CD4-positive, alpha-beta T cell (primary cell): Measurements from ENCODE around the gene PDIA3. TPM values are rescaled to one million over a fixed set of nuclear protein-coding genes. Genes with fewer than 3 reads are reported as not detected.

Source experiments
- ATAC-seq: fragments of 200-7000 bp; cut with Tn5 transposase; one replicate; pipeline ENCODE4 v1.10.0; 2022; ENCODE audit warnings: mild to moderate bottlenecking; ENCODE audit not compliant: poor library complexity
- CTCF ChIA-PET: fragments of 350-600 bp; sonication (Branson Sonifier 250); formaldehyde crosslinking; loops from one replicate; lab custom pipeline; 2021; ENCODE audit warnings: antibody characterized with exemption, inconsistent platforms; lab: Charles Lee
- POLR2A ChIA-PET: fragments of 350-600 bp; sonication (Branson Sonifier 250); formaldehyde crosslinking; loops from one replicate; lab custom pipeline; 2021; ENCODE audit warnings: antibody characterized with exemption, inconsistent platforms; lab: Charles Lee
- DNase-seq, 14 experiments: peaks; one replicate each; pipeline ENCODE4 v3.0.0-alpha.2; 2013 to 2020; ENCODE audit warnings: mixed read lengths in 2 of 14
- H3K27ac ChIP-seq, 2 donors: one replicate each; pipeline versions ENCODE4 v1.5.1 to v1.7.0; 2013; ENCODE audit warnings: low read length in 2 of 2, low read depth in 1 of 2, mild to moderate bottlenecking in 1 of 2
- H3K27me3 ChIP-seq, 2 experiments: 1 replicate in 1 of 2; 2 replicates in 1 of 2; pipeline versions ENCODE4 v1.6.1 to v1.7.0; 2013; ENCODE audit warnings: low read length in 2 of 2, control low read depth in 1 of 2, mild to moderate bottlenecking in 1 of 2, moderate library complexity in 1 of 2; ENCODE audit not compliant: insufficient read depth in 2 of 2, control insufficient read depth in 1 of 2
- H3K36me3 ChIP-seq: one replicate; pipeline ENCODE4 v1.6.1; 2013; ENCODE audit warnings: low read length, control low read depth; ENCODE audit not compliant: insufficient read depth
- H3K4me1 ChIP-seq: one replicate; pipeline ENCODE4 v1.6.1; 2013; ENCODE audit warnings: low read length, control low read depth; ENCODE audit not compliant: insufficient read depth
- H3K4me3 ChIP-seq: one replicate; pipeline ENCODE4 v1.5.1; 2013; ENCODE audit warnings: mild to moderate bottlenecking, low read length, moderate library complexity
- H3K9me3 ChIP-seq, 2 experiments: 1 replicate in 1 of 2; 2 replicates in 1 of 2; pipeline versions ENCODE4 v1.6.1 to v1.7.0; 2013; ENCODE audit warnings: low read length in 2 of 2, mild to moderate bottlenecking in 2 of 2, control low read depth in 1 of 2, moderate library complexity in 1 of 2; ENCODE audit not compliant: control insufficient read depth in 1 of 2, insufficient read depth in 1 of 2
- H3K27ac Mint-ChIP-seq: one replicate; pipeline ENCODE4 v1.8.0; 2020; ENCODE audit warnings: mixed read lengths
- H3K27me3 Mint-ChIP-seq: one replicate; pipeline ENCODE4 v1.8.0; 2021; ENCODE audit warnings: mixed read lengths
- H3K36me3 Mint-ChIP-seq: one replicate; pipeline ENCODE4 v1.8.0; 2021; ENCODE audit warnings: low read depth, mixed read lengths
- H3K4me1 Mint-ChIP-seq: one replicate; pipeline ENCODE4 v1.8.0; 2021; ENCODE audit warnings: low read depth, mixed read lengths
- H3K4me3 Mint-ChIP-seq: one replicate; pipeline ENCODE4 v1.8.0; 2020; ENCODE audit warnings: mild to moderate bottlenecking, mixed read lengths
- H3K9me3 Mint-ChIP-seq: one replicate; pipeline ENCODE4 v1.8.0; 2020; ENCODE audit warnings: mixed read lengths
- CTCF ChIP-seq: fragments of 200-600 bp; IDR thresholded peaks from one replicate; pipeline ENCODE4 v1.8.0; 2022; ENCODE audit warnings: antibody characterized with exemption, mild to moderate bottlenecking
- intact Hi-C, 2 experiments: fragments of 100-400 bp; cut with DNase I in 1 of 2; cut with micrococcal nuclease in 1 of 2; formaldehyde crosslinking; loops; one replicate each; pipeline versions ENCODE4 v1.15.1 to v1.9.0; 2023 to 2025; cut with DNase I, micrococcal nuclease
- total RNA-seq, 174 experiments: library from RNA in 2 of 174; stranded (reverse) in 2 of 174; gene quantifications; one replicate each; pipeline ENCODE4 v1.2.3 and lab custom pipeline; 2021 to 2026

The PDIA3 gene
- total RNA-seq, 2 experiments from 2014 or later, result 179 to 200 TPM

DNA sequence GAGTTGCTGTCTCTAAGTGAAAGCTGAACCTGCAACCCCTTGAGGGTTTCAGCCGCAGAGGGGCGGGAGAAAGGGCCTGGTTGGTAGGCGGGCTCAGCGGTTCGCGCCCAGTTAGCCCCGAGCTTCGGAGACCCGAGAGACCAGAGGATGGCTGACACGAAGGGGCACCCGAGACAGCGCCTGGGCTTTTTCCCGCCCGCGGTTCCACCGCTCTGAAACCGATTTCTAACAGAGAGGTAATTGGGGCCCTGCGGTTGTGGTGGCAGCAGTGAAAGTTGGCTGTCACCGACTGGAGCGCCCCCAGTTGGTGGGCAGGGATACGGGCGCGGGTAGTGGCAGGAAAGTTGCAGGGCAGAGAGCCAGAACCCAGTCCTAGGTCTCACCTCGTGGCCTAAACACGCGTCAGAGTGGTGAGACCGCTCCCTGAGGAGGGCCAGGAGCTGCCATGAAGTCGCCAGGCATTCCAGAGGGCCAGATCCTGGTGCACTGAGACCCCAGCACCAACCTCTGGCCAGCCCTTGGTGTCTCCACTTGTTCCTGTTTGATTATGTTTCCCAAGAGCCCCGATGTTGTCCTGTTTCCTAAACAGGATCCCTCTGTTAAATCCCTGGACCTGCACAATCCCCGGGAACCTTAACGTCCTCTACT is 31.2 kb downstream of the PDIA3 start:
- Histone ChIP-seq H3K27ac (peak overlapping the region; percentile 63 to 82), H3K9me3 (no peaks in the 10 kb centered on the region), H3K36me3 (peaks cover 9% of the 10 kb centered on the region), H3K4me1 (peaks cover 25% of the 10 kb centered on the region), H3K4me3 (peak overlapping the region; percentile 79), H3K27me3 (no peaks in the 10 kb centered on the region)
- peak overlapping the region; percentile 94 for H3K27ac Mint-ChIP-seq
- CTCF ChIA-PET, result interaction anchor here (0.8 to 3.4 kb wide), 14 partner anchors 8 to 90 kb away, joined by 3 to 29 read pairs (median 4); partner anchors contain the start of genes HYPK, PDIA3, SERF2 and SERINC4
- POLR2A ChIA-PET, result interaction anchor here (0.9 to 4.4 kb wide), 12 partner anchors 9 to 650 kb away, joined by 3 to 55 read pairs (median 5); partner anchors contain the start of genes CTDSPL2, HYPK, MFAP1 and SERF2
- intact Hi-C loops, result loop anchor here (1.0 to 2.0 kb wide), 5 partner anchors 14 to 47 kb away; partner anchors contain the start of genes HYPK (in 1 of the 2), MFAP1 (in 1 of the 2), SERF2 (in 1 of the 2) and SERINC4 (in 1 of the 2)
- no peaks in the 10 kb centered on the region for H3K9me3 Mint-ChIP-seq
- H3K4me1 Mint-ChIP-seq, result peaks cover 22% of the 10 kb centered on the region
- peak; percentile 77 for TF ChIP-seq CTCF
- H3K4me3 Mint-ChIP-seq, result peak overlapping the region; percentile 94
- ATAC-seq (peak; percentile 76), DNase-seq (peak; percentile 67 to 94 (median 79))
- no peaks in the 10 kb centered on the region for H3K27me3 Mint-ChIP-seq
- peaks cover 23% of the 10 kb centered on the region for H3K36me3 Mint-ChIP-seq

GRCh38 chr15:43779016-43779415 is 32.8 kb downstream of the PDIA3 start:
- Histone ChIP-seq H3K4me1 (peaks cover 25% of the 10 kb centered on the region), H3K27ac (no peak overlapping the region), H3K27me3 (no peaks in the 10 kb centered on the region), H3K36me3 (no peaks in the 10 kb centered on the region), H3K4me3 (no peak overlapping the region), H3K9me3 (no peaks in the 10 kb centered on the region)
- ATAC-seq, result no peak
- intact Hi-C loops, result no loop called here
- Mint-ChIP-seq H3K4me1 (peaks cover 22% of the 10 kb centered on the region), H3K9me3 (no peaks in the 10 kb centered on the region), H3K36me3 (peaks cover 7% of the 10 kb centered on the region), H3K27me3 (no peaks in the 10 kb centered on the region), H3K27ac (peak overlapping the region; percentile 25), H3K4me3 (peak overlapping the region; percentile 43)
- ChIA-PET POLR2A (interaction anchor here (4.4 kb wide), 1 partner anchor 13 kb away, joined by 55 read pairs; the partner anchor contains the start of gene SERF2), CTCF (interaction anchor here (0.9 to 3.4 kb wide), 2 partner anchors 10 to 12 kb away, joined by 3 to 29 read pairs; partner anchors contain the start of gene SERF2)
- no peak for DNase-seq
- TF ChIP-seq CTCF, result no peak

- peaks cover 14% of the 10 kb centered on the region for H3K36me3 ChIP-seq
- Mint-ChIP-seq H3K4me1 (peaks cover 31% of the 10 kb centered on the region), H3K36me3 (peaks cover 30% of the 10 kb centered on the region), H3K27ac (no peak overlapping the region), H3K9me3 (no peaks in the 10 kb centered on the region), H3K4me3 (no peak overlapping the region), H3K27me3 (no peaks in the 10 kb centered on the region)
- no peak for ATAC-seq
- H3K9me3 ChIP-seq, result peaks cover 0 to 4% of the 10 kb centered on the region in 2 experiments
- no peak overlapping the region for H3K27ac ChIP-seq
- CTCF ChIA-PET, result interaction anchor here (4.8 kb wide), 1 partner anchor 12 kb away, joined by 29 read pairs; the partner anchor contains the start of gene ELL3
- H3K4me3 ChIP-seq, result no peak overlapping the region
- intact Hi-C loops, result no loop called here
- no peak for DNase-seq
- H3K4me1 ChIP-seq, result peaks cover 25% of the 10 kb centered on the region
- POLR2A ChIA-PET, result interaction anchor here (0.9 to 4.2 kb wide), 3 partner anchors 11 to 35 kb away, joined by 4 to 39 read pairs (median 6); partner anchors contain the start of genes ELL3, HYPK, MFAP1 and SERINC4
- H3K27me3 ChIP-seq, result peaks cover 0 to 3% of the 10 kb centered on the region in 2 experiments
- no peak for TF ChIP-seq CTCF
These were observed 43.2 kb downstream of the PDIA3 start for GRCh38 chr15:43789409-43789808.
